ENCODE data around the gene LARGE1.

DNA sequence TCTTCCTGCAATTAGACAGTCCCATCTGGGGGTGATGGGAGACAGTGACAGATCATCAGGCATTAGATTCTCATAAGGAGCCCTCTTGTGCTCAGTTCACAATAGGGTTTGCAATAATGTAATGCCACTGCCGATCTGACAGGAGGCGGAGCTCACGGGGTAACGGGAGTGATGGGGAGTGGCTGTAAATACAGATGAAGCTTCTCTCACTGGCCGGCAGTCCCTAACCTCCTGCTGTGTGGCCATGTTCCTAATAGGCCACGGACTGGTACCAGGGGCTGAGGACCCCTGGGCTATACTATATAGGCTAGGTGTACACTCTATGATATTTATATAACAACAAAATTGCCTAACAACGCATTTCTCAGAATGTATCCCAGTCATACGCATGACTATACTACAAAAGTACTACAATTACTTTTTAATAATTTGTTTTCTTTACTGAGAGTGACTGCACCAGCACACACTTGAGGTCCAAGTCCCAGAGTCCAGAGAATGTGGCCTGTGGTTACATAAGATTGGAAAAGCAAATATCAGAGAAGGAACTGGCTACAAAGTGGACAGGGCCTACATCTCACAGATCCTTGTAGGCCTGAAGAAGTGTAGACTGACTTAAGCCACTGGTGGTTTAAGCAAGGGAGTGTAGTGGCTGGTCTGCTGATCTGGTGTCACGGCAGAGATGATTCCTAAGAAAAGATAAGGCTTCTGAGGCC is 200.0 kb downstream of the LARGE1 start:
- TF ChIP-seq, protein P1, sequence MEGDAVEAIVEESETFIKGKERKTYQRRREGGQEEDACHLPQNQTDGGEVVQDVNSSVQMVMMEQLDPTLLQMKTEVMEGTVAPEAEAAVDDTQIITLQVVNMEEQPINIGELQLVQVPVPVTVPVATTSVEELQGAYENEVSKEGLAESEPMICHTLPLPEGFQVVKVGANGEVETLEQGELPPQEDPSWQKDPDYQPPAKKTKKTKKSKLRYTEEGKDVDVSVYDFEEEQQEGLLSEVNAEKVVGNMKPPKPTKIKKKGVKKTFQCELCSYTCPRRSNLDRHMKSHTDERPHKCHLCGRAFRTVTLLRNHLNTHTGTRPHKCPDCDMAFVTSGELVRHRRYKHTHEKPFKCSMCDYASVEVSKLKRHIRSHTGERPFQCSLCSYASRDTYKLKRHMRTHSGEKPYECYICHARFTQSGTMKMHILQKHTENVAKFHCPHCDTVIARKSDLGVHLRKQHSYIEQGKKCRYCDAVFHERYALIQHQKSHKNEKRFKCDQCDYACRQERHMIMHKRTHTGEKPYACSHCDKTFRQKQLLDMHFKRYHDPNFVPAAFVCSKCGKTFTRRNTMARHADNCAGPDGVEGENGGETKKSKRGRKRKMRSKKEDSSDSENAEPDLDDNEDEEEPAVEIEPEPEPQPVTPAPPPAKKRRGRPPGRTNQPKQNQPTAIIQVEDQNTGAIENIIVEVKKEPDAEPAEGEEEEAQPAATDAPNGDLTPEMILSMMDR (IDR thresholded peaks at IDR 0.05; ENCODE audit: low read depth, low read length) = no peak
- TF ChIP-seq, protein P2, sequence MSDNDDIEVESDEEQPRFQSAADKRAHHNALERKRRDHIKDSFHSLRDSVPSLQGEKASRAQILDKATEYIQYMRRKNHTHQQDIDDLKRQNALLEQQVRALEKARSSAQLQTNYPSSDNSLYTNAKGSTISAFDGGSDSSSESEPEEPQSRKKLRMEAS (IDR thresholded peaks at IDR 0.05; ENCODE audit: low read depth, low read length) = no peak

Data from NB4 (cell line).